Measurements from ENCODE around the gene R3HDM2.

Gene R3HDM2

DNA sequence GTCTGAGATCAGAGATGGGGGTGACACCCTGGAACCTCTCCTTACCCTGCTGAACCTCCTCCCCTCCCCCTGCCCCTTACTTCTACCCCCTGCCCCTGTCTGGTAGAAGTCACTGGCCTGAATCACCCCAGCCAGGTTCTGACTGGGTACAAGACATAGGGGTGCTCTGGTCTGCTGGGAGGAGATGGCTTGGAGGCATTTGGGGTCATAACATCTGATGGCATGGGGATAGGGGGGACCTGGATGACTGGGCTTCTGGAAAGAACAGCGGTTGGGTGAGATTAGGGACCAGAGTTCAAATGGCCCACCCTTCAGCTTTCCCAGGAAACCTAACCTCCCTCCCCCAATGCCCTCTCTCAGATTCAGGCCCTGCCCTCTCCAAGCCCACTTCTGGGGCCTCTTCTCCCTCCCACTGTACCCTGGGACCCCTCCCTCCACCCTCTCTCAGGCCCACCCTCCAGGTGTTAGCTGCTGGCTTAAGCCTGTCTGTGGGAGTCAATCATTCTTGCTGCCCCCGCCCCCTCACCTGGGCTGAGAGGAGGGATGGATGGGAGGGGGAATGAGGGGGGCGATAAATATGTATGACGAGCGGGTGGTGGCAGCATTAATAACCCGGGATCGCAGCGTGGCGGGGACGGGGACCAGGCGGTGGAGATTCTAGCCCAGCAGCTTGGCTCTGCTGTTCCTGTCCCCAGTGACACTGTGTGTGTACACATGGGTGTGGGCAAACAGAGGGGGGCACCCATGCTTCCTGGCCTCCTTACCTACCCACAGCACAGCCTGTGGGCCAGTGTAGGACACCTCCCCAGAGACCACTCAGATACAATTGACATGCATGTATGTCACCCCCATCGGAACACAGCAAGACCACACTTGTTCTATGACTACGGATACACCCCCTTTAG is 208.3 kb downstream of the R3HDM2 start:
- TF ChIP-seq, protein P1, sequence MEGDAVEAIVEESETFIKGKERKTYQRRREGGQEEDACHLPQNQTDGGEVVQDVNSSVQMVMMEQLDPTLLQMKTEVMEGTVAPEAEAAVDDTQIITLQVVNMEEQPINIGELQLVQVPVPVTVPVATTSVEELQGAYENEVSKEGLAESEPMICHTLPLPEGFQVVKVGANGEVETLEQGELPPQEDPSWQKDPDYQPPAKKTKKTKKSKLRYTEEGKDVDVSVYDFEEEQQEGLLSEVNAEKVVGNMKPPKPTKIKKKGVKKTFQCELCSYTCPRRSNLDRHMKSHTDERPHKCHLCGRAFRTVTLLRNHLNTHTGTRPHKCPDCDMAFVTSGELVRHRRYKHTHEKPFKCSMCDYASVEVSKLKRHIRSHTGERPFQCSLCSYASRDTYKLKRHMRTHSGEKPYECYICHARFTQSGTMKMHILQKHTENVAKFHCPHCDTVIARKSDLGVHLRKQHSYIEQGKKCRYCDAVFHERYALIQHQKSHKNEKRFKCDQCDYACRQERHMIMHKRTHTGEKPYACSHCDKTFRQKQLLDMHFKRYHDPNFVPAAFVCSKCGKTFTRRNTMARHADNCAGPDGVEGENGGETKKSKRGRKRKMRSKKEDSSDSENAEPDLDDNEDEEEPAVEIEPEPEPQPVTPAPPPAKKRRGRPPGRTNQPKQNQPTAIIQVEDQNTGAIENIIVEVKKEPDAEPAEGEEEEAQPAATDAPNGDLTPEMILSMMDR (IDR thresholded peaks at IDR 0.05; ENCODE audit: borderline replicate concordance, insufficient read depth, low read depth, low read length), result no peak
- no peak overlapping the region for H3K4me3 ChIP-seq (ENCODE audit: low read depth, low read length)

GRCh38 chr12:57221169-57221917 is 209.5 kb downstream of the R3HDM2 start:
- TF ChIP-seq, protein P1 (IDR thresholded peaks at IDR 0.05; ENCODE audit: borderline replicate concordance, insufficient read depth, low read depth, low read length), result no peak
- no peak overlapping the region for H3K4me3 ChIP-seq (ENCODE audit: low read depth, low read length)

DNA sequence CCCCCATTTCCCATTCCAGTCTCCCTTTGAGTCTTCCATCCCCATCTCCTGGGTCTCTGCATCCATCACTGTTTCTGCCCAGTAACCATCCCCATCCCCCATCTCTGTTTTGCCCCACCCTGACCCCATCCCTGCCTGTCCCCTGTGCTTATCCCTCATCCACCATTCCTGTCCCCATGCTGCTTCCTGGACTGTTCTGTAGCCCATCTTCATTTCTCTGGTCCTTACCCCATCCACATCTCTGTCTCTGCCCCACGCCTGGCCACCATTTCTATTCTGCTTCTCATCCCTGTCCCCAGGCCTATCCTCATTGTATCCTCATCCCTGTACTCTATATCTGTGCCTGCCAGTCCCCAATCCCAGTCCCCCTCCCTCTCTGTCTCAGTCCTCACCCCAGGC is 210.1 kb downstream of the R3HDM2 start:
- TF ChIP-seq, protein P1 (IDR thresholded peaks at IDR 0.05; ENCODE audit: borderline replicate concordance, insufficient read depth, low read depth, low read length), result no peak
- H3K4me3 ChIP-seq (ENCODE audit: low read depth, low read length), result no peak overlapping the region

- TF ChIP-seq, protein P1 (IDR thresholded peaks at IDR 0.05; ENCODE audit: borderline replicate concordance, insufficient read depth, low read depth, low read length), result no peak
- H3K4me3 ChIP-seq (ENCODE audit: low read depth, low read length), result no peak overlapping the region
These were observed 210.7 kb downstream of the R3HDM2 start for GRCh38 chr12:57219993-57220754.

DNA sequence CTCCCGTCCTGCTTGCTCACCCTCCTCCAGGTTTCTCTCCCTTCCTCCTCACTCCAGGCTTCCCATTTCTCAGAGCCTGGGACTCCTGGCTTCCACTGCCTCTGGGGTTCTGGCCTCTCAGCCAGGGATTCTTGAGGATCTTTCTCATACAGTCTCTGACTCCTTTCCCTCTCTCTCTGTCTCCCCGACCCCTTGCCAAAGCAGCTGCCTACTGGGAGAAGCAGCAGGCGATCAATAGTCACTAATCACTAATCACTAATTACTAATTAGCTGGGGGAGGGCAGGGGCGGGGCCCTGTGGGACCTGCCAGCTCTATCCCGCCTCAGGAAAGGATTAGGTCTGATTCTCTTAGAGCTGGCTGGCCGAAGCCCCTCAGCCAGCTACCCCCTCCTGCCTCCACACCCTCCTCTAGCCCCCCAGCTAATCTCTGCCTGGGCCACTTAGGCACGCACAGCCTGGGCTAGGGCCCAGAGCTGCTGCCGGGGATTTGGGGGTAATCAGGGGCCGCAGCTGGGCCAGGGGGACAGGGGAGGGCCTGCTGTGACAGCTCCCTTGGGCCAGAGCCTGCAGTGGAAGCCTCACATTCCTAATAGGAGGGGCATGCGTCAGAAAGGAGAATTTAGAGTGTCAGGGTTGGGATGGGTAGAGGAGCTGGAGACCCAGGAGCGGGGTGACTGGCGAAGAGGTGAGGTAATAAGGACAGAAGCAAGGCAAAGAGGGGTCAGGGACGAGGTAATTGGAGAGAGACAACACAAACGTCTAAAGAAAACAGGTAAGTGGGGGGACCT is 211.4 kb downstream of the R3HDM2 start:
- no peak overlapping the region for H3K4me3 ChIP-seq (ENCODE audit: low read depth, low read length)
- TF ChIP-seq, protein P1 (IDR thresholded peaks at IDR 0.05; ENCODE audit: borderline replicate concordance, insufficient read depth, low read depth, low read length), result no peak

Data from GM12875 (cell line).